HepG2 (cell line): ENCODE results near the gene RFXANK.

Experiments used
- ESRRA ChIP-seq: sonication (generic); formaldehyde crosslinking; IDR thresholded peaks from 2 replicates; pipeline ENCODE4 v1.5.1; 2020; ENCODE audit warnings: mild to moderate bottlenecking, low read depth, missing genetic modification reagents
- NFE2L1 ChIP-seq: sonication (generic); formaldehyde crosslinking; IDR thresholded peaks from 2 replicates; pipeline ENCODE4 v1.4.0; 2020; ENCODE audit warnings: missing genetic modification reagents, mild to moderate bottlenecking, borderline replicate concordance
- SMAD3 ChIP-seq: sonication (generic); formaldehyde crosslinking; IDR thresholded peaks from 2 replicates; pipeline ENCODE4 v1.4.0; 2020; ENCODE audit warnings: missing genetic modification reagents
- TF ChIP-seq, protein P1 (sequence below): sonication (generic); formaldehyde crosslinking; IDR thresholded peaks from 2 replicates; pipeline ENCODE4 v1.4.0; 2020; ENCODE audit warnings: missing genetic modification reagents, mild to moderate bottlenecking, borderline replicate concordance
- TF ChIP-seq, protein P2 (sequence below): sonication (generic); formaldehyde crosslinking; IDR thresholded peaks from 2 replicates; pipeline ENCODE4 v1.5.0; 2020; ENCODE audit warnings: mild to moderate bottlenecking, missing genetic modification reagents, moderate library complexity

DNA sequence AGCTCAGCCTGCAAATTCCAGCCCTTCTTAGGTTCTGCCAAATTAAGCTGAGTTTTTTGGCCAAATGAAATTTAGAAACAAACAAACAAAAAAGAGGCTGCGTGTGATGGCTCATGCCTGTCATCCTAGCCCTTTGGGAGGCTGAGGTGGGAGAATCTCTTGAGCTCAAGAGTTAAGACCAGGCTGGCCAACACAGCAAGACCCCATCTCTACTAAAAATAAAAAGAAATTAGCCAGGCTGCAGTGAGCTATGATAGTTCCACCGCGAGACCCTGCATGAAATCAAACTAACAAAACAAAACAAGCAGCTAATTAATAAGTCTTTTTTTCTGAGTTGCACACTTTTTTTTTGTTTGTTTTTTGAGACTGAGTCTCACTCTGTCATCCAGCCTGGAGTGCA, 37.6 kb downstream of the RFXANK start:
- no peak for TF ChIP-seq NFE2L1 (CRISPR knock-in tag)
- TF ChIP-seq, protein P1, sequence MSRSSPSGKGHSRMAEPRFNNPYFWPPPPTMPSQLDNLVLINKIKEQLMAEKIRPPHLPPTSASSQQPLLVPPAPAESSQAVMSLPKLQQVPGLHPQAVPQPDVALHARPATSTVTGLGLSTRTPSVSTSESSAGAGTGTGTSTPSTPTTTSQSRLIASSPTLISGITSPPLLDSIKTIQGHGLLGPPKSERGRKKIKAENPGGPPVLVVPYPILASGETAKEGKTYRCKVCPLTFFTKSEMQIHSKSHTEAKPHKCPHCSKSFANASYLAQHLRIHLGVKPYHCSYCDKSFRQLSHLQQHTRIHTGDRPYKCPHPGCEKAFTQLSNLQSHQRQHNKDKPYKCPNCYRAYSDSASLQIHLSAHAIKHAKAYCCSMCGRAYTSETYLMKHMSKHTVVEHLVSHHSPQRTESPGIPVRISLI (CRISPR knock-in tag): no peak
- no peak for TF ChIP-seq ESRRA
- TF ChIP-seq, protein P2, sequence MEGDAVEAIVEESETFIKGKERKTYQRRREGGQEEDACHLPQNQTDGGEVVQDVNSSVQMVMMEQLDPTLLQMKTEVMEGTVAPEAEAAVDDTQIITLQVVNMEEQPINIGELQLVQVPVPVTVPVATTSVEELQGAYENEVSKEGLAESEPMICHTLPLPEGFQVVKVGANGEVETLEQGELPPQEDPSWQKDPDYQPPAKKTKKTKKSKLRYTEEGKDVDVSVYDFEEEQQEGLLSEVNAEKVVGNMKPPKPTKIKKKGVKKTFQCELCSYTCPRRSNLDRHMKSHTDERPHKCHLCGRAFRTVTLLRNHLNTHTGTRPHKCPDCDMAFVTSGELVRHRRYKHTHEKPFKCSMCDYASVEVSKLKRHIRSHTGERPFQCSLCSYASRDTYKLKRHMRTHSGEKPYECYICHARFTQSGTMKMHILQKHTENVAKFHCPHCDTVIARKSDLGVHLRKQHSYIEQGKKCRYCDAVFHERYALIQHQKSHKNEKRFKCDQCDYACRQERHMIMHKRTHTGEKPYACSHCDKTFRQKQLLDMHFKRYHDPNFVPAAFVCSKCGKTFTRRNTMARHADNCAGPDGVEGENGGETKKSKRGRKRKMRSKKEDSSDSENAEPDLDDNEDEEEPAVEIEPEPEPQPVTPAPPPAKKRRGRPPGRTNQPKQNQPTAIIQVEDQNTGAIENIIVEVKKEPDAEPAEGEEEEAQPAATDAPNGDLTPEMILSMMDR (CRISPR knock-in tag): no peak
- no peak for TF ChIP-seq SMAD3 (CRISPR knock-in tag)
